ENCODE data around the gene ARHGEF16. TPM values are rescaled to one million over a fixed set of nuclear protein-coding genes. Genes with fewer than 3 reads are reported as not detected.

The ARHGEF16 gene
- total RNA-seq, 1 experiment from 2014 or later = 10.1 TPM

- POLR2A ChIA-PET = no interaction called here
- intact Hi-C loops (cut with micrococcal nuclease; ENCODE audit: unreplicated experiment) = no loop called here
- BruUV-seq (replicated peaks) = TSS peak; percentile 89
- H3K27me3 ChIP-seq (ENCODE audit: control insufficient read depth, insufficient read depth, low read length) = no peaks in the 10 kb centered on the region
- TF ChIP-seq CTCF (IDR thresholded peaks at IDR 0.05) (no peak), REST (IDR thresholded peaks at IDR 0.05; ENCODE audit: insufficient read depth in 1 of 2, low read depth in 2 of 2, low read length in 1 of 2) (no peak), TCF7L2 (IDR thresholded peaks at IDR 0.05; ENCODE audit: low read depth, low read length) (no peak), SIN3A (IDR thresholded peaks at IDR 0.05; ENCODE audit: borderline replicate concordance, insufficient read depth, low read depth, low read length) (no peak), POLR2AphosphoS5 (IDR thresholded peaks at IDR 0.05; ENCODE audit: low read depth, low read length) (no peak)
- no peak overlapping the region for H3K27ac ChIP-seq (ENCODE audit: low read length)
- ATAC-seq (no peak), DNase-seq (ENCODE audit: low read depth, low spot score) (no peak)
- CTCF ChIA-PET = interaction anchor here (1.5 kb wide), 1 partner anchor 35 kb away, joined by 6 read pairs; no protein-coding TSS in a partner anchor
- no peaks in the 10 kb centered on the region for H3K4me1 ChIP-seq (ENCODE audit: control insufficient read depth, insufficient read depth, low read length)
- in situ Hi-C loops (cut with HindIII; ENCODE audit: low pct_unique_long_range_greater_than_20kb, low sequenced_read_pairs) = no loop called here
- no peaks in the 10 kb centered on the region for H3K36me3 ChIP-seq (ENCODE audit: control insufficient read depth, insufficient read depth, low read length)
- H3K9me3 ChIP-seq (ENCODE audit: control insufficient read depth, insufficient read depth, low read depth, low read length) = no peaks in the 10 kb centered on the region
- H3K4me3 ChIP-seq (ENCODE audit: low read depth in 2 of 2, low read length in 2 of 2) = no peak overlapping the region
Observed at GRCh38 chr1:3488432-3488831, 34.0 kb downstream of the ARHGEF16 start.

- DNase-seq (ENCODE audit: low read depth, low spot score) (no peak), ATAC-seq (no peak)
- ChIA-PET CTCF (interaction anchor here (0.6 to 1.5 kb wide), 4 partner anchors 74 to 248 kb away, joined by 3 to 14 read pairs (median 8); no protein-coding TSS in a partner anchor), POLR2A (no interaction called here)
- Histone ChIP-seq H3K27me3 (ENCODE audit: control insufficient read depth, insufficient read depth, low read length) (no peaks in the 10 kb centered on the region), H3K27ac (ENCODE audit: low read length) (no peak overlapping the region), H3K9me3 (ENCODE audit: control insufficient read depth, insufficient read depth, low read depth, low read length) (no peaks in the 10 kb centered on the region), H3K4me1 (ENCODE audit: control insufficient read depth, insufficient read depth, low read length) (no peaks in the 10 kb centered on the region), H3K36me3 (ENCODE audit: control insufficient read depth, insufficient read depth, low read length) (no peaks in the 10 kb centered on the region), H3K4me3 (ENCODE audit: low read depth in 2 of 2, low read length in 2 of 2) (no peak overlapping the region)
- in situ Hi-C loops (cut with HindIII; ENCODE audit: low pct_unique_long_range_greater_than_20kb, low sequenced_read_pairs) = no loop called here
- no TSS peak for BruUV-seq (replicated peaks)
- TF ChIP-seq SIN3A (IDR thresholded peaks at IDR 0.05; ENCODE audit: borderline replicate concordance, insufficient read depth, low read depth, low read length) (no peak), CTCF (IDR thresholded peaks at IDR 0.05) (no peak), POLR2AphosphoS5 (IDR thresholded peaks at IDR 0.05; ENCODE audit: low read depth, low read length) (no peak), REST (IDR thresholded peaks at IDR 0.05; ENCODE audit: insufficient read depth in 1 of 2, low read depth in 2 of 2, low read length in 1 of 2) (no peak), TCF7L2 (IDR thresholded peaks at IDR 0.05; ENCODE audit: low read depth, low read length) (no peak)
- intact Hi-C loops (cut with micrococcal nuclease; ENCODE audit: unreplicated experiment) = loop anchor here (2.0 to 10.0 kb wide), 2 partner anchors 75 to 131 kb away; no protein-coding TSS in a partner anchor
Observed at GRCh38 chr1:3490046-3490745, 35.7 kb downstream of the ARHGEF16 start.
